Measurements from ENCODE around the gene LDLRAD3. TPM values are rescaled to one million over a fixed set of nuclear protein-coding genes. Genes with fewer than 3 reads are reported as not detected.
"Not testable (repeated sequence)": the region's sequence is repeated elsewhere in the genome, so short reads cannot be mapped to it uniquely, and the experiment has no call there.

The LDLRAD3 gene
- total RNA-seq, 1 donor, result 3.9 TPM

- H3K4me3 ChIP-seq (ENCODE audit: low read depth, low read length), result peak overlapping the region; percentile 9
- peak; percentile 70 for DNase-seq (ENCODE audit: low read depth)
- TF ChIP-seq, protein P1, sequence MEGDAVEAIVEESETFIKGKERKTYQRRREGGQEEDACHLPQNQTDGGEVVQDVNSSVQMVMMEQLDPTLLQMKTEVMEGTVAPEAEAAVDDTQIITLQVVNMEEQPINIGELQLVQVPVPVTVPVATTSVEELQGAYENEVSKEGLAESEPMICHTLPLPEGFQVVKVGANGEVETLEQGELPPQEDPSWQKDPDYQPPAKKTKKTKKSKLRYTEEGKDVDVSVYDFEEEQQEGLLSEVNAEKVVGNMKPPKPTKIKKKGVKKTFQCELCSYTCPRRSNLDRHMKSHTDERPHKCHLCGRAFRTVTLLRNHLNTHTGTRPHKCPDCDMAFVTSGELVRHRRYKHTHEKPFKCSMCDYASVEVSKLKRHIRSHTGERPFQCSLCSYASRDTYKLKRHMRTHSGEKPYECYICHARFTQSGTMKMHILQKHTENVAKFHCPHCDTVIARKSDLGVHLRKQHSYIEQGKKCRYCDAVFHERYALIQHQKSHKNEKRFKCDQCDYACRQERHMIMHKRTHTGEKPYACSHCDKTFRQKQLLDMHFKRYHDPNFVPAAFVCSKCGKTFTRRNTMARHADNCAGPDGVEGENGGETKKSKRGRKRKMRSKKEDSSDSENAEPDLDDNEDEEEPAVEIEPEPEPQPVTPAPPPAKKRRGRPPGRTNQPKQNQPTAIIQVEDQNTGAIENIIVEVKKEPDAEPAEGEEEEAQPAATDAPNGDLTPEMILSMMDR (IDR thresholded peaks at IDR 0.05; ENCODE audit: insufficient read depth, low read depth, low read length), result no peak
Observed at GRCh38 chr11:36012455-36012854, 68.6 kb downstream of the LDLRAD3 start.

DNA sequence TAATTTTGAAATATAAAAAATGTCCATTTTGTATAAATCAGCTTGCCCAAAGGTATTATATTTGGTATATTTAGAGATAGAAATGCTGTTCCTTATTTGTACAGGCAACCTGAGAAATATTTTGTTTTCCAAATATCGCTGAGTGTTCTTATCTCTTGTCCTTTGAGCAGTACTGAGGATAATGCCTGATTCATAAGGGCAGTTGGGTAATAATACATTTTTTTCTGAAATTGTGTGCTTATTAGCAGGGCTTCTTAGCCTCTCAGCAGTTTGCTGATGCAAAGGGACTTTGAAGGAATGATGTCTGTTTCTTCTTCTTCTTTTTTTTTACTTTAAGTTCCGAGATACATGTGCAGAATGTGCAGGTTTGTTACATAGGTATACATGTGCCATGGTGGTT is 69.1 kb downstream of the LDLRAD3 start:
- DNase-seq (ENCODE audit: low read depth), result peak; percentile 69
- TF ChIP-seq, protein P1 (IDR thresholded peaks at IDR 0.05; ENCODE audit: insufficient read depth, low read depth, low read length), result no peak
- H3K4me3 ChIP-seq (ENCODE audit: low read depth, low read length), result peak overlapping the region; percentile 9

DNA sequence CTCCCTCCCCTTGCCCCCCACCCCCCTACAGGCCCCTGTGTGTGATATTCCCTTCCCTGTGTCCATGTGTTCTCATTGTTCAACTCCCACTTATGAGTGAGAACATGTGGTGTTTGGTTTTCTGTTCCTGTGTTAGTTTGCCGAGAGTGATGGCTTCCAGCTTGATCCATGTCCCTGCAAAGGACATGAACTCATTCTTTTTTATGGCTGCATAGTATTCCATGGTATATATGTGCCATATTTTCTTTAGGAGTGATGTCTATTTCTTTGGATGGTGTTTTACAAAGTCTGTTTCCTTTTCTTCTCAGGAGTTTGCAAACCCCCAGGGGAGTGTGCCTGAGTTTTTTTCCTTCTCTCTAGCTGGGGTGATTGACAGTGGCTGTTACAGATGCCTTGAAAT is 69.6 kb downstream of the LDLRAD3 start:
- not testable (repeated sequence) for H3K4me3 ChIP-seq (ENCODE audit: low read depth, low read length); DNase-seq (ENCODE audit: low read depth)

DNA sequence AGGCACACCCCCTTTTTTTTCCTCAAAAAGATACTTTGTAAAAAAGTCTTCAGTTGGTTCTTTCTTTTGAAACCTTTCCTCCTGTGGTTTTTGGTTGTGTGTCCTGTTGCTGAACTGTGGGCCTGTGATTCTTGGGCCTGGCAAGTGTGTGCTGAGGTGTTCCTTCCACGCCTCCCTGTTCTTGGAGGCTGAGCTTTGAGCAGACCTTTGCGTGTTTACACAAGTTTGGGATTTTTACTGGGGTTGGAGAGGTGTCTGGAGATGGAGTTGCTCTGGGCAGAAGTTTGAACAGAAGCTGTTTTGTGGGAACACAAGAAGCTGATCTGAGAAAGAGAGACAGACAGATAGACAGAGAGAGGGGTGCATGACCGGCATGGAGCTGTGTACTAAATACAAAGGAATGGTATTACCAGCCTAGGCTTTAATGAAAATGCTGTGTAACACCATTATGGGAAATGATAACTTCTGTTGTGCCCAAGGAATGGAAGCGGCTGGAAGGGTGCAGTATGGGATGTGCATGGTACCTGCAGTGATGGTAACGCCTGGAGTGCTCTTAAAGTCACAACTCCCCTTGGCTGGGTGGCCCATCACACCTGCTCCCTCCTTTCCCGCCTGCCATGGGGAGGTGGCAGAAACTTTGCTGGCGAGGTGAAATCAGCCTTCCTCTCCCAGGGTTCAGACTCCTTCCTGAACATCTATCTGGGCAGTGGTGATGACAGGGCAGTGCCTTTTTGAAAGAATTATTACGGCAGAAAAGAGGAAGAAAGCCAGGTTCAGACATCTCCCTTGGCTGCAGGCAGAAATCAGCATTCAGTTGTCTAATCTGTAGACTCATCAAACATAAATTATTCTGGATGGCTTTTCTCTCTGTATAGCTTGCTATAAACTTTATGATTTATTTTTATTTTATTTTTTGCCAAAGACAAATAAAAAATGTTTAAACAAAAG is 70.4 kb downstream of the LDLRAD3 start:
- TF ChIP-seq, protein P1 (IDR thresholded peaks at IDR 0.05; ENCODE audit: insufficient read depth, low read depth, low read length), result no peak
- DNase-seq (ENCODE audit: low read depth), result no peak
- H3K4me3 ChIP-seq (ENCODE audit: low read depth, low read length), result no peak overlapping the region

- TF ChIP-seq, protein P1 (IDR thresholded peaks at IDR 0.05; ENCODE audit: insufficient read depth, low read depth, low read length), result no peak
- DNase-seq (ENCODE audit: low read depth), result no peak
- no peak overlapping the region for H3K4me3 ChIP-seq (ENCODE audit: low read depth, low read length)
Observed at GRCh38 chr11:36014898-36015665, 71.2 kb downstream of the LDLRAD3 start.

DNA sequence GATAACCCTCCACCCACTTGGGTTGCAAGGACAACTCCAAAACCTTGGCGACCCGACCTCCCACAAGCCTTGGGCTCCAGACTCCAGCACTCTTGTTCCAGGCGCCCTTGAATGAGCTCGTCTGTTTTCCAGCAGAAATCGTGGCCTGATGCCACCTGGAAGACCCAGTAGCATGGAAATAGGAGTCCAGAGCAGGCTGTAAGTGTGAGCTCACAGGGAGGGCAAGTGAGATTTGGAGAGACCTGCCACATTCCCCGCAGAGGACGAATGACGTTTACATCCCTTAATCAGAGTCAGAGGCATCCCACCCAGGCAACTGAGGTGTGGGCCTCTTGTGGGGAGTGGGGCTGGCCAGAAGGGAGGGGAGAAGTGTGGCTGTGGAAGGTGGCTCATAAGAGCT is 71.9 kb downstream of the LDLRAD3 start:
- H3K4me3 ChIP-seq (ENCODE audit: low read depth, low read length), result no peak overlapping the region
- no peak for DNase-seq (ENCODE audit: low read depth)
- TF ChIP-seq, protein P1 (IDR thresholded peaks at IDR 0.05; ENCODE audit: insufficient read depth, low read depth, low read length), result no peak

- TF ChIP-seq, protein P1 (IDR thresholded peaks at IDR 0.05; ENCODE audit: insufficient read depth, low read depth, low read length), result no peak
- H3K4me3 ChIP-seq (ENCODE audit: low read depth, low read length), result no peak overlapping the region
- DNase-seq (ENCODE audit: low read depth), result no peak
Observed at GRCh38 chr11:36016263-36016662, 72.4 kb downstream of the LDLRAD3 start.

Data from fibroblast of villous mesenchyme (primary cell).